BLaER1 treated with 17β-estradiol and CSF1 and Interleukin-3, amounts not matched to agents 10 nM and 100 nM (cell line): ENCODE data around the gene CXXC5.

ENCODE experiments used
- H3K27ac ChIP-seq, 11 experiments: shearing (Covaris generic); formaldehyde crosslinking; 2 replicates each; pipeline ENCODE4 v1.8.1; 2022
- H3K27me3 ChIP-seq, 11 experiments: shearing (Covaris generic); formaldehyde crosslinking; 2 replicates each; pipeline ENCODE4 v1.8.1; 2022
- H3K36me3 ChIP-seq, 11 experiments: shearing (Covaris generic); formaldehyde crosslinking; 2 replicates each; pipeline ENCODE4 v1.8.1; 2022
- H3K4me1 ChIP-seq, 10 experiments: shearing (Covaris generic); formaldehyde crosslinking; 2 replicates each; pipeline ENCODE4 v1.8.1; 2022
- H3K4me2 ChIP-seq, 11 experiments: shearing (Covaris generic); formaldehyde crosslinking; 2 replicates each; pipeline ENCODE4 v1.8.1; 2022
- H3K4me3 ChIP-seq, 10 experiments: shearing (Covaris generic); formaldehyde crosslinking; 2 replicates each; pipeline ENCODE4 v1.8.1; 2022
- H3K9ac ChIP-seq, 11 experiments: shearing (Covaris generic); formaldehyde crosslinking; 2 replicates each; pipeline ENCODE4 v1.8.1; 2022
- H3K9me3 ChIP-seq, 11 experiments: shearing (Covaris generic); formaldehyde crosslinking; replicated peaks in 1 of 11; 2 replicates each; pipeline ENCODE4 v1.8.1; 2022
- H4K20me1 ChIP-seq, 11 experiments: shearing (Covaris generic); formaldehyde crosslinking; 2 replicates each; pipeline ENCODE4 v1.8.1; 2022
- Cebpa-rat ChIP-seq, 11 experiments: shearing (Covaris generic); IDR thresholded peaks; 2 replicates each; pipeline ENCODE4 v1.8.1; 2022

The CXXC5 gene

GRCh38 chr5:139660923-139661814 is 13.0 kb downstream of the CXXC5 start:
- Histone ChIP-seq H3K9me3 (no peaks in the 10 kb centered on the region), H3K27ac (peak overlapping the region; percentile 42 to 95 (median 78); a peak in 21 of 22 replicates), H3K4me1 (peaks cover 98 to 100% (median 99%) of the 10 kb centered on the region in 10 experiments), H3K27me3 (no peaks in the 10 kb centered on the region), H3K4me3 (peak overlapping the region in 7 of 10 experiments; percentile 5 to 61 (median 39); a peak in 12 of 20 replicates), H3K4me2 (peak overlapping the region; percentile 94 to 100 (median 99)), H3K9ac (peak overlapping the region; percentile 47 to 80 (median 70); a peak in 19 of 22 replicates), H3K36me3 (0 out of 22 replicates have a peak, but pooled peaks cover 0 to 4% (median 0%) of the 10 kb centered on the region in 11 experiments), H4K20me1 (peaks cover 6 to 89% (median 31%) of the 10 kb centered on the region in 11 experiments; a peak in 17 of 22 replicates)
- no peak for TF ChIP-seq Cebpa-rat (IDR thresholded peaks at IDR 0.05)

- TF ChIP-seq Cebpa-rat (IDR thresholded peaks at IDR 0.05) = no peak
- H3K9ac ChIP-seq = peak overlapping the region in 5 of 11 experiments; percentile 38 to 85 (median 59); a peak in 8 of 22 replicates
- no peaks in the 10 kb centered on the region for H3K9me3 ChIP-seq
- H3K4me1 ChIP-seq = peaks cover 98 to 100% (median 99%) of the 10 kb centered on the region in 10 experiments
- H3K4me2 ChIP-seq = peak overlapping the region; percentile 94 to 100 (median 99)
- peaks cover 16 to 90% (median 31%) of the 10 kb centered on the region in 11 experiments; a peak in 17 of 22 replicates for H4K20me1 ChIP-seq
- H3K4me3 ChIP-seq = no peak overlapping the region
- no peaks in the 10 kb centered on the region for H3K27me3 ChIP-seq
- H3K36me3 ChIP-seq = 0 out of 22 replicates have a peak, but pooled peaks cover 0 to 4% (median 0%) of the 10 kb centered on the region in 11 experiments
- H3K27ac ChIP-seq = peak overlapping the region in 7 of 11 experiments; percentile 74 to 95 (median 78); a peak in 11 of 22 replicates
These were observed 14.5 kb downstream of the CXXC5 start for GRCh38 chr5:139662617-139663016.

- H3K4me2 ChIP-seq = peak overlapping the region; percentile 94 to 100 (median 99)
- H3K27me3 ChIP-seq = no peaks in the 10 kb centered on the region
- H3K4me3 ChIP-seq = 0 out of 20 replicates have a peak overlapping the region, but pooled peaks of 2 of the 10 experiments have one; percentile 17 to 19
- no peak for TF ChIP-seq Cebpa-rat (IDR thresholded peaks at IDR 0.05)
- peaks cover 19 to 85% (median 38%) of the 10 kb centered on the region in 11 experiments; a peak in 16 of 22 replicates for H4K20me1 ChIP-seq
- no peaks in the 10 kb centered on the region for H3K9me3 ChIP-seq
- H3K27ac ChIP-seq = peak overlapping the region in 10 of 11 experiments; percentile 46 to 95 (median 78); a peak in 20 of 22 replicates
- peaks cover 98 to 100% (median 99%) of the 10 kb centered on the region in 10 experiments for H3K4me1 ChIP-seq
- H3K9ac ChIP-seq = peak overlapping the region in 10 of 11 experiments; percentile 5 to 90 (median 64); a peak in 15 of 22 replicates
- H3K36me3 ChIP-seq = 0 out of 22 replicates have a peak, but pooled peaks cover 0 to 4% (median 0%) of the 10 kb centered on the region in 11 experiments
These were observed 15.3 kb downstream of the CXXC5 start for GRCh38 chr5:139663207-139664085.

- Histone ChIP-seq H3K4me1 (peaks cover 98 to 100% (median 99%) of the 10 kb centered on the region in 10 experiments), H4K20me1 (peaks cover 19 to 78% (median 40%) of the 10 kb centered on the region in 11 experiments; a peak in 15 of 22 replicates), H3K4me2 (peak overlapping the region; percentile 94 to 100 (median 99))
These were observed 16.0 kb downstream of the CXXC5 start for GRCh38 chr5:139664086-139664693.

GRCh38 chr5:139664727-139665351 is 16.7 kb downstream of the CXXC5 start:
- H3K4me2 ChIP-seq = peak overlapping the region; percentile 94 to 100 (median 99)
- H3K4me1 ChIP-seq = peaks cover 98 to 100% (median 99%) of the 10 kb centered on the region in 10 experiments
- TF ChIP-seq Cebpa-rat (IDR thresholded peaks at IDR 0.05) = no peak
- peak overlapping the region in 4 of 10 experiments; percentile 13 to 36 (median 22); a peak in 5 of 20 replicates for H3K4me3 ChIP-seq
- H3K9ac ChIP-seq = peak overlapping the region; percentile 47 to 90 (median 65); a peak in 19 of 22 replicates
- 0 out of 22 replicates have a peak, but pooled peaks cover 0 to 4% (median 0%) of the 10 kb centered on the region in 11 experiments for H3K36me3 ChIP-seq
- H3K9me3 ChIP-seq = no peaks in the 10 kb centered on the region
- no peaks in the 10 kb centered on the region for H3K27me3 ChIP-seq
- H3K27ac ChIP-seq = peak overlapping the region; percentile 70 to 95 (median 77)
- H4K20me1 ChIP-seq = peaks cover 19 to 71% (median 42%) of the 10 kb centered on the region in 11 experiments; a peak in 15 of 22 replicates

More at GRCh38 chr5:139664086-139664693, 16.0 kb downstream of the CXXC5 start:
- Histone ChIP-seq H3K9me3 (no peaks in the 10 kb centered on the region), H3K36me3 (0 out of 22 replicates have a peak, but pooled peaks cover 0 to 4% (median 0%) of the 10 kb centered on the region in 11 experiments), H3K4me3 (peak overlapping the region in 3 of 10 experiments; percentile 17 to 36 (median 27); a peak in 2 of 20 replicates), H3K9ac (peak overlapping the region; percentile 47 to 90 (median 65); a peak in 19 of 22 replicates), H3K27ac (peak overlapping the region; percentile 70 to 95 (median 77)), H3K27me3 (no peaks in the 10 kb centered on the region)
- peak in 7 of 11 experiments; percentile 45 to 65 (median 60); a peak in 12 of 22 replicates for TF ChIP-seq Cebpa-rat (IDR thresholded peaks at IDR 0.05)

GRCh38 chr5:139665626-139666025 is 17.5 kb downstream of the CXXC5 start:
- peaks cover 98 to 100% (median 99%) of the 10 kb centered on the region in 10 experiments for H3K4me1 ChIP-seq
- TF ChIP-seq Cebpa-rat (IDR thresholded peaks at IDR 0.05) = no peak
- H3K27me3 ChIP-seq = no peaks in the 10 kb centered on the region
- H3K27ac ChIP-seq = peak overlapping the region; percentile 70 to 95 (median 77); a peak in 20 of 22 replicates
- H4K20me1 ChIP-seq = peaks cover 19 to 70% (median 50%) of the 10 kb centered on the region in 11 experiments; a peak in 15 of 22 replicates
- no peaks in the 10 kb centered on the region for H3K9me3 ChIP-seq
- H3K4me2 ChIP-seq = peak overlapping the region; percentile 94 to 100 (median 99)
- 0 out of 22 replicates have a peak, but pooled peaks cover 0 to 4% (median 0%) of the 10 kb centered on the region in 11 experiments for H3K36me3 ChIP-seq
- H3K9ac ChIP-seq = peak overlapping the region; percentile 47 to 90 (median 65); a peak in 17 of 22 replicates
- peak overlapping the region in 2 of 10 experiments; percentile 13 to 36; a peak in 2 of 20 replicates for H3K4me3 ChIP-seq

GRCh38 chr5:139666551-139666950 is 18.4 kb downstream of the CXXC5 start:
- Histone ChIP-seq H3K27ac (peak overlapping the region in 9 of 11 experiments; percentile 3 to 95 (median 78); a peak in 16 of 22 replicates), H3K4me1 (peaks cover 99 to 100% (median 100%) of the 10 kb centered on the region in 10 experiments)

More at GRCh38 chr5:139666551-139666950, 18.4 kb downstream of the CXXC5 start:
- Histone ChIP-seq H3K36me3 (0 out of 22 replicates have a peak, but pooled peaks cover 0 to 4% (median 0%) of the 10 kb centered on the region in 11 experiments), H3K4me2 (peak overlapping the region; percentile 94 to 100 (median 99)), H3K9me3 (no peaks in the 10 kb centered on the region), H3K9ac (peak overlapping the region in 10 of 11 experiments; percentile 59 to 90 (median 82); a peak in 15 of 22 replicates), H3K27me3 (no peaks in the 10 kb centered on the region), H3K4me3 (peak overlapping the region in 2 of 10 experiments; percentile 27 to 73; a peak in 1 of 20 replicates), H4K20me1 (peaks cover 27 to 75% (median 55%) of the 10 kb centered on the region in 11 experiments; a peak in 15 of 22 replicates)
- no peak for TF ChIP-seq Cebpa-rat (IDR thresholded peaks at IDR 0.05)
